GM21786 (cell line): ENCODE measurements around the gene NRXN3.

Source experiments
- ATAC-seq: cut with Tn5 transposase; IDR thresholded peaks from one replicate; pipeline ENCODE4 v1.9.1; 2021; ENCODE audit not compliant: unreplicated experiment

Gene NRXN3

DNA sequence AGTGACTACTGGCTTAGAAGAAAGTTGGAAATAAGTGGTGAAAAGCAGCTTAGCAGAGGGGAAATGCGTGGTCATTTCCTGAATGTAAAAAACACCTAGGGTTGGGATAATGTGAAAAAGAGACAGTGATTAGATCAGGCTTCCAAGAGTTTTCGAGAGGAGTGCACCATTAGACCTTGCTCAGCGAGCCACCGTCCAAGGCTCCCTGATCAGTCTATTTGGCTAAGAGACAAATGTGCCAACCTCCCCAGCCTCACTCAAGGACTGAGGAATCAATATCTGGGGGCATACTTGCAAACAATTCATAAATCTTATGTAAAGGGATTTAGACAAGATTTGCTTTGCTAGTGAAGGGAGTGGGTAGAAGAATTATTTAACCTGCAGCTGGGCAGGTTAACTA is 594.5 kb downstream of the NRXN3 start:
- ATAC-seq = no peak

DNA sequence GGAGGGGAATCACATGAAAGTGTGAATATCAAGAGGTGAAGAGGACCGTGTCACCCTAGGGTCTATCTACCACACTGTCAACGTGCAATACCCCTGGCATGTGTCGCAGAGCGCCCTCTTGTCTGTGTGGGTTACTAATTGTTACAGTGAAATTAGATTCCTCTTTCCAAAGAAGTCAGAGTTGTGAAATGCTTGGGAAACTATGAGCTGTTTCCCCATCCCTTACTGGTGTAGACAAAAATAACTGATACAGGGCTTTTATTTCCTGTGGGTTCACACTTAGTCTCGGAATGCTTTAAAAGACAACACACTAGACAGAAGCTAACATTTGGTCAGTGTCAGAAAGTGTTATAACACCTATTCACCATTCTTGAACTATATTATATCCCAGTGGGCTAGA is 597.3 kb downstream of the NRXN3 start:
- no peak for ATAC-seq

GRCh38 chr14:78782551-78782950 is 612.4 kb downstream of the NRXN3 start:
- ATAC-seq = no peak

DNA sequence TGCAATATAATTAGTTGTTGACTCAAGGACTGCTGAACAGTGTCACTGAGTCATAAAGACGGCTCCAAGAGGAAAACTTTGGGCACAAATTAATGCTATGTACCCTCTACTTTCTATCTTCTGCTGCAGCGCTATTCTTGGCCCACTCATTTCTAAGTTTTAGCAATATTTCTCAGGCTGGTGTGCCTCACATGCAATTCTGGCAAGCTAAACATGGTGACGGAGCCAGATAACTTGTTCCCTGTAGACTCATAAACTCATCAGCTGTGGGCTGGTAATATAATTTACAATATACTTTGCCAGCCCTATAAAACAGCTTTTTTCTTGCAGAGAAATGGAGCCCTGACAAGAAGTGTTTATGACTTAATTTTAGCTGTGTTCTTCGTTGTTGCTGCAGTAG is 615.1 kb downstream of the NRXN3 start:
- ATAC-seq = no peak

- no peak for ATAC-seq
Measured at GRCh38 chr14:78788467-78789360, 618.5 kb downstream of the NRXN3 start.

- no peak for ATAC-seq
Measured at GRCh38 chr14:78790271-78790670, 620.1 kb downstream of the NRXN3 start.

DNA sequence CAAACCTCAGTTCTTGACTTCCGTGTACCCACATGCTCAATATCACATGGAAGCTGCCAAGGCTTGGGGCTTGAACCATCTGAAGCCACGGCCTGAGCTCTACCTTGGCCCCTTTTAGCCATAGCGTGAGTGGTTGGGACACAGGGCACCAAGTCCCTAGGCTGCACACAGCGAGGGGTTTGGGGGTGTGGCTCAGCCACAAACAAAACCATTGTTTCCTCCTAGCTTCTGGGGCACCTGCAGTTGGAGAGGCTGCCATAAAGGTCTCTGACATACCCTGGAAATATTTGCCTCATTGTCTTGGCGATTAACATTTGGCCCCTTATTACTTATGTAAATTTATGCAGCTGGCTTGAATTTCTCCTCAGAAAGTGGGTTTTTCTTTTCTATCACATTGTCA is 628.6 kb downstream of the NRXN3 start:
- no peak for ATAC-seq

GRCh38 chr14:78805570-78805969 is 635.4 kb downstream of the NRXN3 start:
- ATAC-seq = no peak

DNA sequence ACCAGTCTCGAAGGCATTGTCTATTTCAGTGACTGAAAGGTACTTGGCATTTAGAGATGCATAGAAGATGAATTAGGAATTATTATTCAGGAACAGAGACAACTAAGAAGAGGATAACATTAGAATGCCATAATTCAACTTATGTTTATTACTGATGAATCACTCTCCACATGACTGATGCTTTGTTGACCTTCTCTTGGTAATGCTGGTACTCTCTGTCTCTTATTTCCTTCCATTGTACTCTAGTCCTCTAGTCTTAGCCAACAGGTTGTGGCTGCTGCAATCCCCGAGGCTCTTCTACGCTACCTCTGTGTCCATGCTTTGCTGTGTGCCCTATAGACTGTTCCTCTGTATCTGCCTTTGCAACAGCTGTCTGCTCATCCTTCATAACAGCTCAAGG is 652.9 kb downstream of the NRXN3 start:
- no peak for ATAC-seq

DNA sequence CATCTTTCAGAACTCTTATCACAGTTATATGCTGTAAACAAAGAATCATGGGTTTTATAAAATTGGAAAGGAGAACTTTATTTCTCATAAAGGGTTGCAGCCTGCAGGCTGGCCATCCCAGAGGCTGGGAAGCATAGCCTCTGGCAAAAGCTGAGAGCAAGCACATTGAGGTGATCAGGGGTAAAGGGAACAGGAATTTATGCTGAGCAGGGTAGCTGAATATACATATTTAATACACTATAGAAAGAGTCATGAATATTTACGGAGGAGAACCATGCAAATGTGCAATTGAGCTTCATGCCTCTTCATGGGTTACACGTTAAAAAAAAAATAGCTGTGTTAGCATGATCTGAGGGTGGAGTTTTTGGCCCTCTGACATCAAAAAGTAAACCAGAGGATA is 653.3 kb downstream of the NRXN3 start:
- ATAC-seq = no peak

DNA sequence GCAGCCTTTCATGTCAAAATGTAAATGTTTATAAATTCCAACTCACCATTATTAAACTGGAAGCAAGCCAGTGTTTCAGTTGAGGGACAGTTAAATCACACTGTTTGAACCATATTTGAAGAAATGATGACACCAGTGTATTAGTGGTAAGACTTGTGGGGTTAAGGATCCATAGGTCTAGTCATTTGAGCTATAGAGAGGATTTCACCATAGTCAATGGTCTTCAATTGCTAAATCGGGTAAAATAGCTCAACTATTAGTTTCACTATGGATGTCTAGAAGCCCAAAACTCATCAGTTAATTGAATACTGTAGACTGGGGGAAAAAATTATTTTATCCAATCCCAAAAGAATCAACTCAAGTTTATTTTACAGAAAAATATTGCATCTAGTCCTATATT is 659.1 kb downstream of the NRXN3 start:
- ATAC-seq = no peak

- no peak for ATAC-seq
Measured at GRCh38 chr14:78834766-78835451, 664.7 kb downstream of the NRXN3 start.

- ATAC-seq = no peak
Measured at GRCh38 chr14:78835909-78836308, 665.7 kb downstream of the NRXN3 start.

DNA sequence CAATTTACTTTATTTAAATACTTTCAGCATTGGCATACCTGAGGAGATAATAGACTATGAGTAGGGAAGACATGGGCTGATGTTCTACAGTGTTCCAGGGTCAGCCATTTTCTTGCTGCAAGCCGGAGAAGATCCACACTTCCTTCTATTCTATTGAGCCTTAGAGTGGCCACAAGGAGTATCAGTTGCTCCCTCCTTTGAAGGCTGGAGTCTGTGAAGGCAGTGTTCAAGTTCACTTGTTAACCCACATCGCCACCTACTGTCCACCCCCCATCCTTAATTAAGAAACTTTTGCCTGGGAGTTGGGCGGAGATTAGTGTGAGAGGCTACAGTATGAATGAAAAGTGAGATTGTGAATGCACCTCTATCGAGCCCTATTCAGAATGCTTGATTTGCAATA is 666.6 kb downstream of the NRXN3 start:
- ATAC-seq = no peak

DNA sequence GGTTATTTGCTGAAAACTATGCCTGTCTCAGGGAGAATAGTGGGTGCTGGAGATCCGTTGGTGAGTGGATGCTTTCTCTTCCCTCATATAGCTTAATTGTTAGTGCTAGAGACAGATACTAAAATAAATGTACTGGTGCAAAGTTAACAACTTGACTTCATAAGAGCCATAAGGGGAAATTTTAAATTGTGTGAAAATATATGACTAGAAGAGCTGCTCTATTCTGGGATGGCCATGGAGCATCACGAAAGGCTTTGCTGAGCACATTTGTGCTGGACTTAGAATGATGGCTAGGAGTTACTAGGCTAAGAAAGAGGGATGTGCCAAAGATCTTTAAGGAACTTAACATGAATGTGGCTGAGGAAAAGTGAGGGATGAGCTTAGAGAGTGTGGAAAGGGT is 668.8 kb downstream of the NRXN3 start:
- ATAC-seq = no peak

DNA sequence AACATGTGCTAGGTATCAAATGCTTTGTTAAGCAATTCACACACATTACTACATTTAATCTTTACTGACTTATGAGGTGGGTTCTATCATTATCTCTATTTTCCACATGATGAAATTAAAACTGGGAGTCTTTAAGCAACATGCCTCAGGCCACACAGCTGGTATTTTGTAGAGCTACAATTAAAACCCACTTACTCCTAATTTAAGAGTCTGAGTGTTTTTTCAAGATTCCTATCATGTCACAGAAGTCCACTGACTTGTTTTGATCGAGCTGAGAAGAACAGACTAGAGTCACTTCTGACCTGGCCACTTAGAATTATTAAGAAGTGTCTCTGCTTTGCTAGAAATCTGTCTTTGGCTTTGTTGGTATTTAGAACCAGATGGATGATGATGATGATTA is 670.7 kb downstream of the NRXN3 start:
- no peak for ATAC-seq

DNA sequence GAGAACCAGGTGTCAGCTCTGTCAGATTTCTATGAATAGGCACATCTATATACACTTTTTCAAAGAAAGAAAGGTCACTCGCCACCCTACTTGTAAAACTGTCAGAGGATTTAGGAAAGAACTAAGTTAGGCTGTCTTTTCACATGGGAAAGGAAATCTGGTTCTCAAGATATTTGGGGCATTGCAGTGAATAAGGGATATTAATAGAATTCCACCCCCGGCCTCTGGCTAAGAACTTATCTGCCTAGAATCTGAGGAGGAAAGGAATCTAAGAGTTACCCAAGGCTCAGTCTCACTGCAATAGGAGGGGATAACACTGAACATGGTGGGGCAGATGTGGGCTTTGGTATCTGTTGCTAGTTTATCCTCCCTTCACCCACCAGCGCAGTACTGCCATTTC is 677.6 kb downstream of the NRXN3 start:
- ATAC-seq = no peak

GRCh38 chr14:78848234-78848820 is 678.2 kb downstream of the NRXN3 start:
- no peak for ATAC-seq

DNA sequence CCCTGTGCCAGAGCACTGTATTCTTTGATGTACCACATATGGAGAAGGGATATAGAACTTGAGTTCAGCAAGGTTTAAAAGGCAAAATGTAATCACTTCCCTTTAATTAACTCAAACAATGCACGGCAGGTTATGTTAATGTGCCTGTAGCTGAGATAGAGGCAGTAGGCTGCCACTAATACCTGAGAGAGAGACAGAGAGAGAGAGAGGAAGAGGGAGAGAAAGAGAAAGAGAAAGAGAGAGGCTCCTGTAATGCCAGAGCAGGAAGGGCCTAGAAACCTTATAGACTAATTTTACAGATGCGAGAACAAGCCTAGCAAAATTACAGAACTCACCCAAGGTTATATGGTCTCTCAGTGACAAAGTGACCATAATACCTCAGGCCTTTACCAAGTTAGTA is 679.8 kb downstream of the NRXN3 start:
- ATAC-seq = no peak

GRCh38 chr14:78851189-78851588 is 681.0 kb downstream of the NRXN3 start:
- no peak for ATAC-seq

DNA sequence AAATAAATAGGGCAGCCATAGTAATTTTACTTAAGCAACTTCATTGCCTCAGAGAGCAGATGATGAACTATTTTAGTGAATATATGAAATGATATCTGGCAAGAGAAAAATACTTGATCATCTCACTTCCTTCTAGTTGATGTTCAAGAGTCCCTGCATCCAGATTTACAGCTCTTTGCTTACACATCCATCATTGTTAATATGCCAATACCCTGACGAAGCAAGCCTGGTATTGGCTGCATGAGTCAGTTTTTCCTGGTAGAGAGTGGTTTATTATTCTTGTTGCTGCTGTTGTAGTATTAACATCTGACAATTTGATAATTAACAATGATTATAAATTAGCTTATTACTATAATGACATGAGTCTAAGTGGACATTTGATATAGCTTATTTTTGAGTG is 681.9 kb downstream of the NRXN3 start:
- ATAC-seq = no peak

- ATAC-seq = no peak
Measured at GRCh38 chr14:78857974-78858373, 687.8 kb downstream of the NRXN3 start.
